ENCODE measurements around the gene RSPH1.

Gene RSPH1

GRCh38 chr21:42423685-42424084, 72.3 kb downstream of the RSPH1 start:
- no peak for DNase-seq

- DNase-seq = no peak
Observed at GRCh38 chr21:42423197-42423675, 72.8 kb downstream of the RSPH1 start.
